Endodermal cell (in vitro differentiated cells): ENCODE data around the gene CA11. TPM values are rescaled to one million over a fixed set of nuclear protein-coding genes. Genes with fewer than 3 reads are reported as not detected.
A peak's percentile ranks its signal among the peaks of the same experiment; 100 is the strongest.

Experiments
- DNase-seq: peaks from one replicate; pipeline ENCODE4 v3.0.0-alpha.2; 2017
- H3K27ac ChIP-seq: 2 replicates; pipeline ENCODE4 v1.5.1; 2013; ENCODE audit warnings: mild to moderate bottlenecking, low read depth, low read length, moderate library complexity
- H3K27me3 ChIP-seq: 2 replicates; pipeline ENCODE4 v1.6.1; 2013; ENCODE audit warnings: mild to moderate bottlenecking, low read length, moderate library complexity; ENCODE audit not compliant: insufficient read depth, control insufficient read depth, poor library complexity, severe bottlenecking
- H3K36me3 ChIP-seq: 2 replicates; pipeline ENCODE4 v1.7.0; 2013; ENCODE audit warnings: mild to moderate bottlenecking, low read length, moderate library complexity; ENCODE audit not compliant: control insufficient read depth, insufficient read depth
- H3K4me1 ChIP-seq: one replicate; pipeline ENCODE4 v1.7.0; 2013; ENCODE audit warnings: low read length; ENCODE audit not compliant: control insufficient read depth, insufficient read depth
- H3K4me3 ChIP-seq: 2 replicates; pipeline ENCODE4 v1.5.1; 2013; ENCODE audit warnings: mild to moderate bottlenecking, low read length, moderate library complexity
- H3K9ac ChIP-seq: 2 replicates; pipeline ENCODE4 v1.6.1; 2013; ENCODE audit warnings: mild to moderate bottlenecking, low read length, moderate library complexity; ENCODE audit not compliant: poor library complexity, severe bottlenecking; ENCODE audit errors: extremely low read depth
- H3K9me3 ChIP-seq: 2 replicates; pipeline ENCODE4 v1.6.1; 2013; ENCODE audit warnings: mild to moderate bottlenecking, low read length, moderate library complexity; ENCODE audit not compliant: control insufficient read depth
- H3K27ac Mint-ChIP-seq: 2 replicates; pipeline ENCODE4 v1.8.0; 2020; ENCODE audit warnings: mixed read lengths
- H3K27me3 Mint-ChIP-seq: 2 replicates; pipeline ENCODE4 v1.8.0; 2021; ENCODE audit warnings: mild to moderate bottlenecking, mixed read lengths; ENCODE audit not compliant: insufficient read depth
- H3K36me3 Mint-ChIP-seq: 2 replicates; pipeline ENCODE4 v1.8.0; 2020; ENCODE audit warnings: low read depth, mixed read lengths
- H3K4me1 Mint-ChIP-seq: 2 replicates; pipeline ENCODE4 v1.8.0; 2020; ENCODE audit warnings: mixed read lengths
- H3K4me3 Mint-ChIP-seq: 2 replicates; pipeline ENCODE4 v1.8.0; 2020; ENCODE audit warnings: mild to moderate bottlenecking, moderate library complexity, mixed read lengths
- H3K9me3 Mint-ChIP-seq: 2 replicates; pipeline ENCODE4 v1.8.0; 2020; ENCODE audit warnings: mild to moderate bottlenecking, mixed read lengths
- WGBS, 2 experiments: methylation state at CpG; one replicate each; pipeline versions ENCODE4 v1.1.5 to v1.1.7; 2013; ENCODE audit warnings: missing lambda C conversion rate in 2 of 2, mixed read lengths in 1 of 2; ENCODE audit not compliant: insufficient coverage in 1 of 2, insufficient read length in 1 of 2; 5-methylcytosine and 5-hydroxymethylcytosine counted together
- total RNA-seq, 2 donors: library from RNA; stranded (reverse); fragmentation: NEBNext Ultra II Directional in 1 of 2; extraction: Animal tissue kit (Norgen Biotek cat#: 25700) in 1 of 2; gene quantifications; 2 replicates in 1 of 2; 3 replicates in 1 of 2; pipeline ENCODE4 v1.2.1, GENCODE V29; 2021
- TF ChIP-seq, protein P1 (sequence below): fragments of 200-600 bp; sonication (generic); conservative IDR thresholded peaks from 2 replicates; pipeline ENCODE4 v1.5.0; 2021; ENCODE audit warnings: antibody characterized with exemption, mild to moderate bottlenecking

CA11 gene
- total RNA-seq, 2 donors from 2014 or later, result 75.0 to 82.6 TPM

- H3K9ac ChIP-seq, result no peak overlapping the region
- no peak overlapping the region for H3K4me3 Mint-ChIP-seq
- H3K36me3 ChIP-seq, result no peaks in the 10 kb centered on the region
- H3K9me3 ChIP-seq, result no peaks in the 10 kb centered on the region
- H3K9me3 Mint-ChIP-seq, result peaks cover 6% of the 10 kb centered on the region
- peaks cover 4% of the 10 kb centered on the region for H3K4me1 Mint-ChIP-seq
- no peak overlapping the region for H3K27ac Mint-ChIP-seq
- DNase-seq, result no peak
- no peak overlapping the region for H3K4me3 ChIP-seq
- no peaks in the 10 kb centered on the region for H3K4me1 ChIP-seq
- no peak overlapping the region for H3K27ac ChIP-seq
- TF ChIP-seq, protein P1, sequence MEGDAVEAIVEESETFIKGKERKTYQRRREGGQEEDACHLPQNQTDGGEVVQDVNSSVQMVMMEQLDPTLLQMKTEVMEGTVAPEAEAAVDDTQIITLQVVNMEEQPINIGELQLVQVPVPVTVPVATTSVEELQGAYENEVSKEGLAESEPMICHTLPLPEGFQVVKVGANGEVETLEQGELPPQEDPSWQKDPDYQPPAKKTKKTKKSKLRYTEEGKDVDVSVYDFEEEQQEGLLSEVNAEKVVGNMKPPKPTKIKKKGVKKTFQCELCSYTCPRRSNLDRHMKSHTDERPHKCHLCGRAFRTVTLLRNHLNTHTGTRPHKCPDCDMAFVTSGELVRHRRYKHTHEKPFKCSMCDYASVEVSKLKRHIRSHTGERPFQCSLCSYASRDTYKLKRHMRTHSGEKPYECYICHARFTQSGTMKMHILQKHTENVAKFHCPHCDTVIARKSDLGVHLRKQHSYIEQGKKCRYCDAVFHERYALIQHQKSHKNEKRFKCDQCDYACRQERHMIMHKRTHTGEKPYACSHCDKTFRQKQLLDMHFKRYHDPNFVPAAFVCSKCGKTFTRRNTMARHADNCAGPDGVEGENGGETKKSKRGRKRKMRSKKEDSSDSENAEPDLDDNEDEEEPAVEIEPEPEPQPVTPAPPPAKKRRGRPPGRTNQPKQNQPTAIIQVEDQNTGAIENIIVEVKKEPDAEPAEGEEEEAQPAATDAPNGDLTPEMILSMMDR, result no peak
- peaks cover 9% of the 10 kb centered on the region for H3K27me3 Mint-ChIP-seq
- no peaks in the 10 kb centered on the region for H3K27me3 ChIP-seq
- WGBS, 2 experiments, result 96 to 100% methylated on average over 24 to 50 of the region's 50 CpGs
- H3K36me3 Mint-ChIP-seq, result no peaks in the 10 kb centered on the region
Measured at GRCh38 chr19:48661711-48662090, 15.7 kb upstream of the CA11 start.

DNA sequence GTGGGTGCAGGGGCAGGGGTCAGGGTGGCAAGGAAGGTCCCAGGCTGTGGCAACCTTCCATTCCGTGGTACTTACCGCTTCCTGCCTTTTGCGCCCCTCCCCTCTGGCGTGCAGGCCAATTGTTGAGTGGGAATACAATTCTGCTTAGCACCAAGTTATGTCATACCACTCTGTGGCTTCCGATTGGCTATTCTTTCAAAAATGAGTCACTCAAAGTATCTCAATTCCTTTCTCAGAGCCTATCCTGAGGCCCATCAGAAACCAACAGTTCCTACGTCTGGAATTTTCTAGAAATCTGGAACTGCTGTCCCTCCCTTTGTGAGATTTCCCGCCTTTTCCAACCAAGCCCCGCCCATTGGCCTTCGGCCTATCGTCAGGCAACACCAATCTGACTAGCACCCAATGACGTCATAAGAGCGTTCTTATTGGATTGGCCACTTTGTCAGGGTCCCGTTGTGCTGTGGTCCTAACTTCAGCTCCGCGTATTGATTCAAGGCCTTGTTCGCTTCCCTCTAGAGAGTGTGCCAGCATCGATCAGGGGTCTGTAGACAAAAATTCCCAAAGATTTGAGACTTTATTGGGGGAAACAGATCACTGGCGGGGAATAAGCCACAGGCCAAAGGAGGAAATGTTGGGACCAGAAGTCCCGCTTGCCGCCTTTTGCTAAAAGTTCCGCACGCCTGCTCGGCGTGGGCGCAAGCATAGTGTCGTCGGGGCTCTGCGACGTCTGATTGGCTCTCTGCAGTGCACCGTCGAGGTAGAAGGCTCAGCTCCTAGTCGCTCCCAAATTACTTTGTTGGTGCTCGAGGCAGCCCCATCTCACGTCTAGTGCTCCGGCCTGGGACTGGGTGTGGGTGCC lies 15.1 kb upstream of the CA11 start:
- no peaks in the 10 kb centered on the region for H3K9me3 ChIP-seq
- Mint-ChIP-seq H3K27ac (peak overlapping the region; percentile 86), H3K4me1 (peaks cover 6% of the 10 kb centered on the region), H3K27me3 (peaks cover 9% of the 10 kb centered on the region), H3K36me3 (no peaks in the 10 kb centered on the region), H3K4me3 (no peak overlapping the region), H3K9me3 (peaks cover 6% of the 10 kb centered on the region)
- H3K4me1 ChIP-seq, result no peaks in the 10 kb centered on the region
- no peaks in the 10 kb centered on the region for H3K27me3 ChIP-seq
- no peak overlapping the region for H3K4me3 ChIP-seq
- 90 to 91% methylated on average over 33 to 35 of the region's 35 CpGs for WGBS, 2 experiments
- peak; percentile 86 for DNase-seq
- H3K27ac ChIP-seq, result no peak overlapping the region
- no peak overlapping the region for H3K9ac ChIP-seq
- TF ChIP-seq, protein P1, result no peak
- H3K36me3 ChIP-seq, result no peaks in the 10 kb centered on the region

DNA sequence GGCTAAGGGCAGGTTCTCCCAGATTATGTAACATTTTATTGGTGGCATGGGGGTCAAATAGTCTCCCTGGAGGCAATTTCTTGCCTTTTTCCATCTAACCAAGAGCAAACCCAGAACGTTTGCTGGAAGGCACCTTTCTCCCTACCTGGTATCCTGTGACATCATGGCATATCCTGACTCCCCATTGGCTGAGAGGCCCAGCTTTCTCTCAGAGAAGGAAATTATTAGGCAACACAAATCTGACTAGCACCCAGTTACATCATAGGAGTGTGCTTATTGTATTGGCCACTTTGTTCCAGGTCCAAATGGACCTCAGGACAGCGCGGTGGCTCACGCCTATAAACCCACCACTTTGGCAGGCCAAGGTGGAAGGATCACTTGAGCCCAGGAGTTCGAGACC lies 13.8 kb upstream of the CA11 start:
- H3K4me3 ChIP-seq, result no peak overlapping the region
- Mint-ChIP-seq H3K4me1 (peaks cover 7% of the 10 kb centered on the region), H3K4me3 (no peak overlapping the region), H3K27me3 (peaks cover 9% of the 10 kb centered on the region), H3K27ac (no peak overlapping the region), H3K9me3 (peaks cover 6% of the 10 kb centered on the region), H3K36me3 (no peaks in the 10 kb centered on the region)
- WGBS, 2 experiments, result 91 to 93% methylated on average over 5 of the region's 5 CpGs
- DNase-seq, result no peak
- no peaks in the 10 kb centered on the region for H3K9me3 ChIP-seq
- H3K27me3 ChIP-seq, result no peaks in the 10 kb centered on the region
- TF ChIP-seq, protein P1, result no peak
- no peak overlapping the region for H3K9ac ChIP-seq
- H3K36me3 ChIP-seq, result no peaks in the 10 kb centered on the region
- no peaks in the 10 kb centered on the region for H3K4me1 ChIP-seq
- no peak overlapping the region for H3K27ac ChIP-seq
